Duodenal mucosa (tissue), 2 donors: ENCODE data around the gene TANGO2.

Experiments
- H3K27ac ChIP-seq: one replicate; pipeline ENCODE4 v1.7.0; 2013; ENCODE audit warnings: low read depth, low read length
- H3K27me3 ChIP-seq, 2 donors: one replicate each; pipeline ENCODE4 v1.7.0; 2013; ENCODE audit warnings: low read length in 2 of 2, control low read depth in 1 of 2; ENCODE audit not compliant: insufficient read depth in 2 of 2, control insufficient read depth in 1 of 2
- H3K36me3 ChIP-seq, 2 donors: one replicate each; pipeline ENCODE4 v1.7.0; 2013; ENCODE audit warnings: low read length in 2 of 2, control low read depth in 1 of 2; ENCODE audit not compliant: insufficient read depth in 2 of 2, control insufficient read depth in 1 of 2
- H3K4me1 ChIP-seq, 2 donors: one replicate each; pipeline ENCODE4 v1.7.0; 2013; ENCODE audit warnings: low read length in 2 of 2, control low read depth in 1 of 2; ENCODE audit not compliant: insufficient read depth in 2 of 2, control insufficient read depth in 1 of 2
- H3K4me3 ChIP-seq, 2 donors: one replicate each; pipeline ENCODE4 v1.7.0; 2013; ENCODE audit warnings: low read length in 2 of 2, low read depth in 1 of 2
- H3K9ac ChIP-seq, 2 donors: one replicate each; pipeline ENCODE4 v1.7.0; 2013; ENCODE audit warnings: low read length in 2 of 2, low read depth in 1 of 2
- H3K9me3 ChIP-seq, 2 donors: one replicate each; pipeline ENCODE4 v1.7.0; 2013; ENCODE audit warnings: low read length in 2 of 2, control low read depth in 1 of 2; ENCODE audit not compliant: control insufficient read depth in 1 of 2

The TANGO2 gene

GRCh38 chr22:20057596-20058268 lies 36.8 kb downstream of the TANGO2 start:
- Histone ChIP-seq H3K27ac (no peak overlapping the region), H3K36me3 (peaks cover 15 to 69% of the 10 kb centered on the region in 2 donors), H3K9ac (no peak overlapping the region), H3K4me3 (no peak overlapping the region), H3K27me3 (no peaks in the 10 kb centered on the region), H3K4me1 (peaks cover 0 to 2% of the 10 kb centered on the region in 2 donors), H3K9me3 (no peaks in the 10 kb centered on the region)

- Histone ChIP-seq H3K4me1 (peaks cover 0 to 2% of the 10 kb centered on the region in 2 donors), H3K27me3 (no peaks in the 10 kb centered on the region), H3K27ac (no peak overlapping the region), H3K36me3 (peaks cover 15 to 67% of the 10 kb centered on the region in 2 donors), H3K4me3 (no peak overlapping the region), H3K9ac (no peak overlapping the region), H3K9me3 (no peaks in the 10 kb centered on the region)
These were observed 38.3 kb downstream of the TANGO2 start for GRCh38 chr22:20058989-20059770.

- H3K27me3 ChIP-seq, result no peaks in the 10 kb centered on the region
- no peak overlapping the region for H3K4me3 ChIP-seq
- H3K9me3 ChIP-seq, result no peaks in the 10 kb centered on the region
- H3K9ac ChIP-seq, result no peak overlapping the region
- peaks cover 12 to 64% of the 10 kb centered on the region in 2 donors for H3K36me3 ChIP-seq
- peaks cover 0 to 2% of the 10 kb centered on the region in 2 donors for H3K4me1 ChIP-seq
- H3K27ac ChIP-seq, result no peak overlapping the region
These were observed 40.0 kb downstream of the TANGO2 start for GRCh38 chr22:20060700-20061480.

- Histone ChIP-seq H3K36me3 (peaks cover 7 to 59% of the 10 kb centered on the region in 2 donors), H3K4me1 (peaks cover 0 to 2% of the 10 kb centered on the region in 2 donors), H3K4me3 (no peak overlapping the region), H3K27ac (no peak overlapping the region), H3K27me3 (no peaks in the 10 kb centered on the region), H3K9me3 (no peaks in the 10 kb centered on the region), H3K9ac (no peak overlapping the region)
These were observed 40.6 kb downstream of the TANGO2 start for GRCh38 chr22:20061481-20061861.

GRCh38 chr22:20062043-20062765 lies 41.3 kb downstream of the TANGO2 start:
- no peak overlapping the region for H3K27ac ChIP-seq

GRCh38 chr22:20062766-20063083 lies 41.8 kb downstream of the TANGO2 start:
- Histone ChIP-seq H3K9ac (no peak overlapping the region), H3K4me1 (peaks cover 0 to 2% of the 10 kb centered on the region in 2 donors), H3K36me3 (peaks cover 5 to 51% of the 10 kb centered on the region in 2 donors), H3K9me3 (no peaks in the 10 kb centered on the region), H3K27me3 (no peaks in the 10 kb centered on the region), H3K4me3 (no peak overlapping the region), H3K27ac (no peak overlapping the region)

More at GRCh38 chr22:20062043-20062765, 41.3 kb downstream of the TANGO2 start:
- H3K4me3 ChIP-seq, result no peak overlapping the region
- no peaks in the 10 kb centered on the region for H3K27me3 ChIP-seq
- no peak overlapping the region for H3K9ac ChIP-seq
- H3K4me1 ChIP-seq, result peaks cover 0 to 2% of the 10 kb centered on the region in 2 donors
- no peaks in the 10 kb centered on the region for H3K9me3 ChIP-seq
- H3K36me3 ChIP-seq, result peaks cover 5 to 54% of the 10 kb centered on the region in 2 donors

- H3K9me3 ChIP-seq, result no peaks in the 10 kb centered on the region
- no peak overlapping the region for H3K27ac ChIP-seq
- no peak overlapping the region for H3K4me3 ChIP-seq
- no peaks in the 10 kb centered on the region for H3K27me3 ChIP-seq
- peaks cover 0 to 2% of the 10 kb centered on the region in 2 donors for H3K4me1 ChIP-seq
- peaks cover 5 to 51% of the 10 kb centered on the region in 2 donors for H3K36me3 ChIP-seq
- H3K9ac ChIP-seq, result no peak overlapping the region
These were observed 42.6 kb downstream of the TANGO2 start for GRCh38 chr22:20063271-20064139.

GRCh38 chr22:20064140-20064480 lies 43.2 kb downstream of the TANGO2 start:
- Histone ChIP-seq H3K36me3 (peaks cover 5 to 48% of the 10 kb centered on the region in 2 donors), H3K27ac (no peak overlapping the region)

GRCh38 chr22:20064545-20065262 lies 43.8 kb downstream of the TANGO2 start:
- Histone ChIP-seq H3K27ac (no peak overlapping the region), H3K9ac (no peak overlapping the region), H3K4me3 (no peak overlapping the region), H3K36me3 (peaks cover 5 to 45% of the 10 kb centered on the region in 2 donors), H3K4me1 (peaks cover 0 to 2% of the 10 kb centered on the region in 2 donors), H3K9me3 (no peaks in the 10 kb centered on the region), H3K27me3 (no peaks in the 10 kb centered on the region)

More at GRCh38 chr22:20064140-20064480, 43.2 kb downstream of the TANGO2 start:
- H3K9me3 ChIP-seq, result no peaks in the 10 kb centered on the region
- peaks cover 0 to 2% of the 10 kb centered on the region in 2 donors for H3K4me1 ChIP-seq
- no peak overlapping the region for H3K9ac ChIP-seq
- no peaks in the 10 kb centered on the region for H3K27me3 ChIP-seq
- H3K4me3 ChIP-seq, result no peak overlapping the region
